MM.1S (cell line): Measurements from ENCODE around the gene CNPY2.

ENCODE experiments used
- DNase-seq: peaks from one replicate; pipeline ENCODE4 v3.0.0-alpha.2; 2015
- H2AFZ ChIP-seq: fragments of 300-600 bp; sonication (generic); 2 replicates; pipeline ENCODE4 v1.6.0; 2016; ENCODE audit warnings: antibody characterized with exemption, low read length
- H3F3A ChIP-seq: fragments of 300-600 bp; sonication (generic); 2 replicates; pipeline ENCODE4 v1.6.1; 2016; ENCODE audit warnings: mild to moderate bottlenecking, antibody characterized with exemption, low read length, moderate library complexity, mixed read lengths; ENCODE audit not compliant: insufficient read depth
- H3K27ac ChIP-seq: fragments of 300-600 bp; sonication (generic); 2 replicates; pipeline ENCODE4 v1.5.1; 2016; ENCODE audit warnings: mild to moderate bottlenecking, low read length
- H3K27me3 ChIP-seq: fragments of 300-600 bp; sonication (generic); replicated peaks from 2 replicates; pipeline ENCODE4 v1.6.0; 2016; ENCODE audit warnings: low read length; ENCODE audit not compliant: insufficient read depth
- H3K36me3 ChIP-seq: fragments of 300-600 bp; sonication (generic); replicated peaks from 2 replicates; pipeline ENCODE4 v1.6.1; 2016; ENCODE audit warnings: mild to moderate bottlenecking, low read length, mixed read lengths; ENCODE audit not compliant: insufficient read depth
- H3K4me1 ChIP-seq: fragments of 300-600 bp; sonication (generic); 2 replicates; pipeline ENCODE4 v1.6.1; 2016; ENCODE audit warnings: low read length, mixed read lengths
- H3K4me2 ChIP-seq: fragments of 300-600 bp; sonication (generic); 2 replicates; pipeline ENCODE4 v1.6.0; 2016; ENCODE audit warnings: low read depth, low read length
- H3K4me3 ChIP-seq: fragments of 300-600 bp; sonication (generic); 2 replicates; pipeline ENCODE4 v1.5.1; 2016; ENCODE audit warnings: low read length, mixed read lengths
- H3K79me2 ChIP-seq: fragments of 300-600 bp; sonication (generic); 2 replicates; pipeline ENCODE4 v1.6.1; 2016; ENCODE audit warnings: mixed run types, low read length, mixed read lengths
- H3K9ac ChIP-seq: fragments of 300-600 bp; sonication (generic); 2 replicates; pipeline ENCODE4 v1.6.1; 2016; ENCODE audit warnings: low read length, mixed read lengths
- H3K9me2 ChIP-seq: fragments of 300-600 bp; sonication (generic); replicated peaks from 2 replicates; pipeline ENCODE4 v1.6.1; 2016; ENCODE audit warnings: mild to moderate bottlenecking, low read length, mixed read lengths; ENCODE audit not compliant: insufficient read depth
- H3K9me3 ChIP-seq: fragments of 300-600 bp; sonication (generic); replicated peaks from 2 replicates; pipeline ENCODE4 v1.6.1; 2016; ENCODE audit warnings: mild to moderate bottlenecking, low read length, mixed read lengths; ENCODE audit not compliant: insufficient read depth
- H4K20me1 ChIP-seq: fragments of 300-600 bp; sonication (generic); 2 replicates; pipeline ENCODE4 v1.6.1; 2016; ENCODE audit warnings: mild to moderate bottlenecking, low read length, moderate library complexity, mixed read lengths; ENCODE audit not compliant: insufficient read depth
- CTCF ChIP-seq: fragments of 300-600 bp; sonication (generic); IDR thresholded peaks from 2 replicates; pipeline ENCODE4 v1.5.1; 2016; ENCODE audit warnings: antibody characterized with exemption, low read length, mixed read lengths
- EZH2 ChIP-seq: fragments of 300-600 bp; sonication (generic); optimal IDR thresholded peaks from 2 replicates; pipeline ENCODE3; 2017; ENCODE audit warnings: low read depth, mild to moderate bottlenecking, antibody characterized with exemption, low read length, mixed read lengths
- EZH2phosphoT487 ChIP-seq: fragments of 300-600 bp; sonication (generic); IDR thresholded peaks from 2 replicates; pipeline ENCODE4 v1.6.1; 2018; ENCODE audit warnings: antibody characterized with exemption, low read length

CNPY2 gene

GRCh38 chr12:56307221-56307965 lies 8.4 kb downstream of the CNPY2 start:
- DNase-seq: no peak
- no peak for TF ChIP-seq CTCF
- TF ChIP-seq EZH2: no peak
- TF ChIP-seq EZH2phosphoT487: no peak
- H3K36me3 ChIP-seq: no peaks in the 10 kb centered on the region

GRCh38 chr12:56304872-56305590 lies 10.8 kb downstream of the CNPY2 start:
- no peak overlapping the region for H3K27ac ChIP-seq
- H3K4me1 ChIP-seq: peaks cover 18% of the 10 kb centered on the region
- DNase-seq: no peak
- no peak overlapping the region for H3K4me2 ChIP-seq
- H3K4me3 ChIP-seq: no peak overlapping the region
- H3K9ac ChIP-seq: no peak overlapping the region
- TF ChIP-seq CTCF: no peak
- TF ChIP-seq EZH2: no peak
- no peak for TF ChIP-seq EZH2phosphoT487
- H4K20me1 ChIP-seq: no peaks in the 10 kb centered on the region
- H2AFZ ChIP-seq: no peak overlapping the region
- H3K9me2 ChIP-seq: no peaks in the 10 kb centered on the region
- no peaks in the 10 kb centered on the region for H3K36me3 ChIP-seq
- H3K79me2 ChIP-seq: peaks cover 14% of the 10 kb centered on the region
- H3F3A ChIP-seq: peaks cover 10% of the 10 kb centered on the region
- H3K9me3 ChIP-seq: no peaks in the 10 kb centered on the region
- no peaks in the 10 kb centered on the region for H3K27me3 ChIP-seq

More at GRCh38 chr12:56307221-56307965, 8.4 kb downstream of the CNPY2 start:
- no peak overlapping the region for H3K4me2 ChIP-seq
- no peak overlapping the region for H3K4me3 ChIP-seq
- no peaks in the 10 kb centered on the region for H3K9me2 ChIP-seq
- H3K4me1 ChIP-seq: 0 out of 2 replicates have a peak, but pooled peaks cover 5% of the 10 kb centered on the region
- no peaks in the 10 kb centered on the region for H3K79me2 ChIP-seq
- 0 out of 2 replicates have a peak, but pooled peaks cover 3% of the 10 kb centered on the region for H3F3A ChIP-seq
- H3K27ac ChIP-seq: no peak overlapping the region
- H3K9ac ChIP-seq: no peak overlapping the region
- H3K27me3 ChIP-seq: no peaks in the 10 kb centered on the region
- H2AFZ ChIP-seq: no peak overlapping the region
- no peaks in the 10 kb centered on the region for H4K20me1 ChIP-seq
- no peaks in the 10 kb centered on the region for H3K9me3 ChIP-seq

- H3K36me3 ChIP-seq: no peaks in the 10 kb centered on the region
- no peaks in the 10 kb centered on the region for H3K9me3 ChIP-seq
- H2AFZ ChIP-seq: no peak overlapping the region
- H3F3A ChIP-seq: peaks cover 18% of the 10 kb centered on the region
- H3K79me2 ChIP-seq: peaks cover 20% of the 10 kb centered on the region
- H3K4me3 ChIP-seq: no peak overlapping the region
- no peak overlapping the region for H3K27ac ChIP-seq
- no peaks in the 10 kb centered on the region for H3K27me3 ChIP-seq
- TF ChIP-seq EZH2 (no peak), EZH2phosphoT487 (no peak), CTCF (no peak)
- no peak overlapping the region for H3K9ac ChIP-seq
- no peaks in the 10 kb centered on the region for H4K20me1 ChIP-seq
- H3K9me2 ChIP-seq: no peaks in the 10 kb centered on the region
- peaks cover 18% of the 10 kb centered on the region for H3K4me1 ChIP-seq
- H3K4me2 ChIP-seq: no peak overlapping the region
- no peak for DNase-seq
Measured at GRCh38 chr12:56304276-56304675, 11.5 kb downstream of the CNPY2 start.
